HG02759 (cell line): Measurements from ENCODE around the gene SSUH2.

Experiments used
- ATAC-seq: cut with Tn5 transposase; IDR thresholded peaks from one replicate; pipeline ENCODE4 v1.9.1; 2021; ENCODE audit warnings: mild to moderate bottlenecking, moderate library complexity; ENCODE audit not compliant: unreplicated experiment

SSUH2 gene

GRCh38 chr3:8642001-8642400 is 2.6 kb downstream of the SSUH2 start:
- no peak for ATAC-seq

GRCh38 chr3:8641472-8641871 is 3.1 kb downstream of the SSUH2 start:
- ATAC-seq = no peak

- no peak for ATAC-seq
These were observed 4.4 kb downstream of the SSUH2 start for GRCh38 chr3:8640223-8640622.

- ATAC-seq = no peak
These were observed 5.0 kb downstream of the SSUH2 start for GRCh38 chr3:8639659-8640000.

- no peak for ATAC-seq
These were observed 5.5 kb downstream of the SSUH2 start for GRCh38 chr3:8638994-8639658.

GRCh38 chr3:8637348-8637747 is 7.2 kb downstream of the SSUH2 start:
- ATAC-seq = no peak

- ATAC-seq = no peak
These were observed 9.0 kb downstream of the SSUH2 start for GRCh38 chr3:8635631-8636030.

GRCh38 chr3:8635125-8635524 is 9.5 kb downstream of the SSUH2 start:
- ATAC-seq = no peak

- ATAC-seq = no peak
These were observed 12.0 kb downstream of the SSUH2 start for GRCh38 chr3:8632402-8633237.

GRCh38 chr3:8631661-8632060 is 12.9 kb downstream of the SSUH2 start:
- no peak for ATAC-seq

GRCh38 chr3:8629151-8630021 is 15.2 kb downstream of the SSUH2 start:
- peak; percentile 93 for ATAC-seq

GRCh38 chr3:8627949-8628348 is 16.6 kb downstream of the SSUH2 start:
- ATAC-seq = no peak

GRCh38 chr3:8627201-8627940 is 17.2 kb downstream of the SSUH2 start:
- no peak for ATAC-seq

- no peak for ATAC-seq
These were observed 18.6 kb downstream of the SSUH2 start for GRCh38 chr3:8625991-8626390.

- no peak for ATAC-seq
These were observed 20.0 kb downstream of the SSUH2 start for GRCh38 chr3:8624612-8625011.

- no peak for ATAC-seq
These were observed 20.9 kb downstream of the SSUH2 start for GRCh38 chr3:8623741-8624140.

GRCh38 chr3:8622873-8623691 is 21.5 kb downstream of the SSUH2 start:
- ATAC-seq = peak; percentile 93

- ATAC-seq = no peak
These were observed 22.7 kb downstream of the SSUH2 start for GRCh38 chr3:8621872-8622271.

GRCh38 chr3:8621141-8621540 is 23.5 kb downstream of the SSUH2 start:
- no peak for ATAC-seq

GRCh38 chr3:8619548-8619947 is 25.1 kb downstream of the SSUH2 start:
- ATAC-seq = no peak
